Stimulated activated CD4-positive, alpha-beta T cell treated with anti-CD3 and anti-CD28 coated beads, Interleukin-15, amount 100 ng/mL, for 48 hours (primary cell): ENCODE data around the gene PMS2.
"Not testable (repeated sequence)": the region's sequence is repeated elsewhere in the genome, so short reads cannot be mapped to it uniquely, and the experiment has no call there.

Experiments
- DNase-seq, 2 donors: peaks; one replicate each; pipeline ENCODE4 v3.0.0-alpha.2; 2020; ENCODE audit warnings: low read depth in 2 of 2

The PMS2 gene

GRCh38 chr7:6015917-6016652 is 7.2 kb upstream of the PMS2 start:
- no peak for DNase-seq

GRCh38 chr7:6012355-6013104 is 3.7 kb upstream of the PMS2 start:
- DNase-seq: no peak

GRCh38 chr7:6011541-6011940 is 2.7 kb upstream of the PMS2 start:
- DNase-seq: no peak

- not testable (repeated sequence) for DNase-seq
These were observed 1.5 kb upstream of the PMS2 start for GRCh38 chr7:6010370-6010769.

- DNase-seq: not testable (repeated sequence)
These were observed 836 bp downstream of the PMS2 start for GRCh38 chr7:6007835-6008590.

GRCh38 chr7:6007386-6007785 is 1.5 kb downstream of the PMS2 start:
- no peak for DNase-seq

- no peak for DNase-seq
These were observed 11.5 kb downstream of the PMS2 start for GRCh38 chr7:5997210-5997808.

GRCh38 chr7:5987061-5987460 is 21.8 kb downstream of the PMS2 start:
- not testable (repeated sequence) for DNase-seq

- not testable (repeated sequence) for DNase-seq
These were observed 29.1 kb downstream of the PMS2 start for GRCh38 chr7:5979680-5980314.

- not testable (repeated sequence) for DNase-seq
These were observed 35.3 kb downstream of the PMS2 start for GRCh38 chr7:5973580-5973979.

GRCh38 chr7:5970347-5970911 is 38.4 kb downstream of the PMS2 start, which contains the start of gene RSPH10B:
RSPH10B (minus strand) TSS chr7:5970689; CDS start chr7:5967116, 3,573 bp downstream.
- DNase-seq: not testable (repeated sequence)

GRCh38 chr7:5963810-5964209 is 45.0 kb downstream of the PMS2 start:
- DNase-seq: not testable (repeated sequence)

GRCh38 chr7:5963205-5963604 is 45.6 kb downstream of the PMS2 start:
- not testable (repeated sequence) for DNase-seq

- not testable (repeated sequence) for DNase-seq
These were observed 73.9 kb downstream of the PMS2 start for GRCh38 chr7:5934945-5935450.

GRCh38 chr7:5931905-5932644 is 76.8 kb downstream of the PMS2 start:
- DNase-seq: not testable (repeated sequence)

GRCh38 chr7:5931250-5931649 is 77.6 kb downstream of the PMS2 start:
- not testable (repeated sequence) for DNase-seq

GRCh38 chr7:5930290-5930689 is 78.6 kb downstream of the PMS2 start:
- not testable (repeated sequence) for DNase-seq

GRCh38 chr7:5926263-5926870 is 82.5 kb downstream of the PMS2 start:
- DNase-seq: not testable (repeated sequence)

GRCh38 chr7:5924630-5925029 is 84.2 kb downstream of the PMS2 start:
- DNase-seq: not testable (repeated sequence)
